ENCODE data around the gene EFNB1. TPM values are rescaled to one million over a fixed set of nuclear protein-coding genes. Genes with fewer than 3 reads are reported as not detected.
A peak's percentile ranks its signal among the peaks of the same experiment; 100 is the strongest.

The EFNB1 gene
- total RNA-seq, 1 experiment from 2014 or later: 78.1 TPM

DNA sequence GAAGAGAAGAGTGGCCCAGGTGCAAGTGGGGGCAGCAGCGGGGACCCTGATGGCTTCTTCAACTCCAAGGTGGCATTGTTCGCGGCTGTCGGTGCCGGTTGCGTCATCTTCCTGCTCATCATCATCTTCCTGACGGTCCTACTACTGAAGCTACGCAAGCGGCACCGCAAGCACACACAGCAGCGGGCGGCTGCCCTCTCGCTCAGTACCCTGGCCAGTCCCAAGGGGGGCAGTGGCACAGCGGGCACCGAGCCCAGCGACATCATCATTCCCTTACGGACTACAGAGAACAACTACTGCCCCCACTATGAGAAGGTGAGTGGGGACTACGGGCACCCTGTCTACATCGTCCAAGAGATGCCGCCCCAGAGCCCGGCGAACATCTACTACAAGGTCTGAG is 11.4 kb downstream of the EFNB1 start:
- no peak for DNase-seq (ENCODE audit: low spot score)
- H3K4me3 ChIP-seq (ENCODE audit: low read depth, low read length, poor library complexity, severe bottlenecking): no peak overlapping the region
- peaks cover 51% of the 10 kb centered on the region for H3K36me3 ChIP-seq (ENCODE audit: insufficient read depth, low read length, poor library complexity, severe bottlenecking)
- no peak for TF ChIP-seq EZH2 (IDR thresholded peaks at IDR 0.05; ENCODE audit: borderline replicate concordance, low read depth, low read length, poor library complexity, severe bottlenecking)
- TF ChIP-seq, protein P1, sequence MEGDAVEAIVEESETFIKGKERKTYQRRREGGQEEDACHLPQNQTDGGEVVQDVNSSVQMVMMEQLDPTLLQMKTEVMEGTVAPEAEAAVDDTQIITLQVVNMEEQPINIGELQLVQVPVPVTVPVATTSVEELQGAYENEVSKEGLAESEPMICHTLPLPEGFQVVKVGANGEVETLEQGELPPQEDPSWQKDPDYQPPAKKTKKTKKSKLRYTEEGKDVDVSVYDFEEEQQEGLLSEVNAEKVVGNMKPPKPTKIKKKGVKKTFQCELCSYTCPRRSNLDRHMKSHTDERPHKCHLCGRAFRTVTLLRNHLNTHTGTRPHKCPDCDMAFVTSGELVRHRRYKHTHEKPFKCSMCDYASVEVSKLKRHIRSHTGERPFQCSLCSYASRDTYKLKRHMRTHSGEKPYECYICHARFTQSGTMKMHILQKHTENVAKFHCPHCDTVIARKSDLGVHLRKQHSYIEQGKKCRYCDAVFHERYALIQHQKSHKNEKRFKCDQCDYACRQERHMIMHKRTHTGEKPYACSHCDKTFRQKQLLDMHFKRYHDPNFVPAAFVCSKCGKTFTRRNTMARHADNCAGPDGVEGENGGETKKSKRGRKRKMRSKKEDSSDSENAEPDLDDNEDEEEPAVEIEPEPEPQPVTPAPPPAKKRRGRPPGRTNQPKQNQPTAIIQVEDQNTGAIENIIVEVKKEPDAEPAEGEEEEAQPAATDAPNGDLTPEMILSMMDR (conservative IDR thresholded peaks at IDR 0.05; ENCODE audit: low read depth, low read length): no peak
- peaks cover 9% of the 10 kb centered on the region for H3K4me1 ChIP-seq (ENCODE audit: insufficient read depth, low read length, poor library complexity, severe bottlenecking)
- BruUV-seq (replicated peaks): no TSS peak
- ChIA-PET CTCF (no interaction called here), POLR2A (ENCODE audit: low non-redundant PET) (no interaction called here)
- H3K9me3 ChIP-seq (ENCODE audit: low read depth, low read length, poor library complexity, severe bottlenecking): no peaks in the 10 kb centered on the region
- H3K27me3 ChIP-seq (replicated peaks; ENCODE audit: insufficient read depth, low read depth, low read length, poor library complexity): no peaks in the 10 kb centered on the region
- no peak overlapping the region for H3K27ac ChIP-seq (ENCODE audit: low read depth, low read length, poor library complexity, severe bottlenecking)
- intact Hi-C loops (cut with micrococcal nuclease; ENCODE audit: unreplicated experiment): no loop called here

DNA sequence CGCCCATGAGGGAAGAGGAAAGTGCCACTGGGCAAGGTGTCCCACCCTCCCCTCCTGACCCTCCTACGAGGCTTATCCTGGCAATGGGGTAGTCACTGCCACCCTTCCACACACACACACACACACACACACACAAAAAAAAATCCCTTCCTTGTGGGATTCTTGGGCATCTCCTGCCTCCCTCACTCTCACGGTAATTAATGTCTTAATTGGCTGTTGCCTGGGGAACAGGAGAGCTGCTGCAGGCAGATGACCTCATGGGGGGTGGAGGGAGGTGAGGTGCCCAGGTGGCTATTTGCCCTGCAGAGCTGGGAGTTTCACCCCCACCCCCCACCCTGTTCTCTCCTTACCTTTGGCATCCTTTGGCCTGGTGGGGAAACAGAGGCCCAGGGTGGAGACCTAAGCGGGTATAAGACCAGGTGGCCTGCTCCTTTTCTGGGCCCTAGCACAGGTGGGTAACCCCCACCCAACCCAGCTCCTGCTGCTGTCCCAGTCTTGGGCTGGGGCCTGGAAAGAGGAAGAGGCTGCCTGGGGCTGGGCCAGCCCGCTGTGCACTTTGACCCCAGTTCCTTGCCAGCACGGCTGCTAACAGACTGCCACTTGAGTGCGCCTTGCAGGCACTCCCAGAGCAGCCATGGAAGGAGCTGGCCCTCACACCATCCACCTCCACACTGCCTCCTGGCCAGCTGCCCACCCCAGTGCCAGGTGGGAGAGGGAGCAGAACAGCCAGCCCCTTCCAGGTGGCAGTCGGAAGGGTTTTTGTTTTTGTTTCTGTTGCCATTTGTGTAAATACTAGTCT is 12.6 kb downstream of the EFNB1 start:
- H3K9me3 ChIP-seq (ENCODE audit: low read depth, low read length, poor library complexity, severe bottlenecking): no peaks in the 10 kb centered on the region
- no peak overlapping the region for H3K4me3 ChIP-seq (ENCODE audit: low read depth, low read length, poor library complexity, severe bottlenecking)
- H3K27me3 ChIP-seq (replicated peaks; ENCODE audit: insufficient read depth, low read depth, low read length, poor library complexity): no peaks in the 10 kb centered on the region
- H3K36me3 ChIP-seq (ENCODE audit: insufficient read depth, low read length, poor library complexity, severe bottlenecking): peaks cover 44% of the 10 kb centered on the region
- POLR2A ChIA-PET (ENCODE audit: low non-redundant PET): no interaction called here
- BruUV-seq (replicated peaks): TSS peak; percentile 51
- no peak for DNase-seq (ENCODE audit: low spot score)
- H3K4me1 ChIP-seq (ENCODE audit: insufficient read depth, low read length, poor library complexity, severe bottlenecking): peaks cover 5% of the 10 kb centered on the region
- TF ChIP-seq, protein P1 (conservative IDR thresholded peaks at IDR 0.05; ENCODE audit: low read depth, low read length): no peak
- TF ChIP-seq EZH2 (IDR thresholded peaks at IDR 0.05; ENCODE audit: borderline replicate concordance, low read depth, low read length, poor library complexity, severe bottlenecking): no peak
- intact Hi-C loops (cut with micrococcal nuclease; ENCODE audit: unreplicated experiment): no loop called here
- H3K27ac ChIP-seq (ENCODE audit: low read depth, low read length, poor library complexity, severe bottlenecking): no peak overlapping the region
- CTCF ChIA-PET: no interaction called here

DNA sequence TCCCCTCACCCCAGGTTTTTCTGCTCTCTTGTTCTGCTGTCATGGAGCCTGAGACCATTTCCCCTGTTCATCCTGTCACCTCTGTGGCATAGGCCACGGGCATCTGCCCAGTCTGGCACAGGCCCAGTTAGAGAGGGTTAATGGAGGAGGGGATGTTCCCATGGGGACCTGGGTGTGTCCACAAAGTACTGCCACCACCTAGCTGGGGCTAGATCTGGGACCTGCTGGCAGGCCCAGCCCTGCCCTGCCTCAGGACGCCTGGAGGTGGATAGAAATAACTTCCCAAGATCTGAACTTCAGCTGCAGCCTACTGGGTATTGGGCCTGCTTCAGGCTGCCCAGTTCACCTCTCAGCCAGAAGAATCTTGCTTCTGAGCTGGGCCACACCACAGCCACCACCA is 13.5 kb downstream of the EFNB1 start:
- TF ChIP-seq, protein P1 (conservative IDR thresholded peaks at IDR 0.05; ENCODE audit: low read depth, low read length): no peak
- no peak for TF ChIP-seq EZH2 (IDR thresholded peaks at IDR 0.05; ENCODE audit: borderline replicate concordance, low read depth, low read length, poor library complexity, severe bottlenecking)
- ChIA-PET CTCF (no interaction called here), POLR2A (ENCODE audit: low non-redundant PET) (no interaction called here)
- Histone ChIP-seq H3K36me3 (ENCODE audit: insufficient read depth, low read length, poor library complexity, severe bottlenecking) (peaks cover 44% of the 10 kb centered on the region), H3K27ac (ENCODE audit: low read depth, low read length, poor library complexity, severe bottlenecking) (no peak overlapping the region), H3K4me3 (ENCODE audit: low read depth, low read length, poor library complexity, severe bottlenecking) (no peak overlapping the region), H3K4me1 (ENCODE audit: insufficient read depth, low read length, poor library complexity, severe bottlenecking) (peaks cover 5% of the 10 kb centered on the region), H3K27me3 (replicated peaks; ENCODE audit: insufficient read depth, low read depth, low read length, poor library complexity) (no peaks in the 10 kb centered on the region), H3K9me3 (ENCODE audit: low read depth, low read length, poor library complexity, severe bottlenecking) (no peaks in the 10 kb centered on the region)
- intact Hi-C loops (cut with micrococcal nuclease; ENCODE audit: unreplicated experiment): no loop called here
- DNase-seq (ENCODE audit: low spot score): no peak
- no TSS peak for BruUV-seq (replicated peaks)

Measured in A673 (cell line).